Body of pancreas (tissue), 4 donors: ENCODE measurements around the gene NR1H2. TPM values are rescaled to one million over a fixed set of nuclear protein-coding genes. Genes with fewer than 3 reads are reported as not detected.
"Not testable (repeated sequence)": the region's sequence is repeated elsewhere in the genome, so short reads cannot be mapped to it uniquely, and the experiment has no call there.

ENCODE experiments used
- ATAC-seq: fragments of 150-250 bp; one replicate; pipeline ENCODE4 v1.9.1; 2016
- DNase-seq, 4 donors: peaks; one replicate each; pipeline ENCODE4 v3.0.0-alpha.2; 2019
- H3K27ac ChIP-seq, 4 donors: fragments of 200-600 bp; sonication (generic); 1 replicate in 3 of 4; 2 replicates in 1 of 4; pipeline versions ENCODE4 v1.5.1 to v1.6.1; 2016 to 2019; ENCODE audit warnings: mild to moderate bottlenecking in 1 of 4, mixed read lengths in 1 of 4, moderate library complexity in 1 of 4
- H3K27me3 ChIP-seq, 2 donors: fragments of 200-600 bp; sonication (generic); one replicate each; pipeline ENCODE4 v1.6.0; 2016; ENCODE audit warnings: mild to moderate bottlenecking in 1 of 2
- H3K36me3 ChIP-seq, 2 donors: fragments of 200-600 bp; sonication (generic); replicated peaks in 1 of 2; 2 replicates each; pipeline ENCODE4 v1.5.1; 2016; ENCODE audit warnings: low read depth in 2 of 2; ENCODE audit not compliant: insufficient read depth in 1 of 2
- H3K4me1 ChIP-seq: fragments of 200-600 bp; sonication (generic); one replicate; pipeline ENCODE4 v1.6.0; 2016
- H3K4me3 ChIP-seq, 2 donors: fragments of 200-600 bp; sonication (generic); 1 replicate in 1 of 2; 2 replicates in 1 of 2; pipeline ENCODE4 v1.5.1; 2016 to 2019
- H3K9me3 ChIP-seq, 3 donors: fragments of 200-600 bp; sonication (generic); 1 replicate in 2 of 3; 2 replicates in 1 of 3; pipeline ENCODE4 v1.5.1; 2016
- CTCF ChIP-seq, 7 experiments: fragments of 450-650 bp in 4 of 7; fragments of 200-600 bp in 3 of 7; sonication (generic) in 3 of 7; IDR thresholded peaks; one replicate each; pipeline ENCODE4 v1.5.1; 2016 to 2019; ENCODE audit warnings: antibody characterized with exemption in 7 of 7
- POLR2A ChIP-seq, 3 donors: fragments of 450-650 bp; IDR thresholded peaks; one replicate each; pipeline ENCODE4 v1.6.1; 2016; ENCODE audit warnings: antibody characterized with exemption in 3 of 3, mild to moderate bottlenecking in 2 of 3
- WGBS, 2 donors: methylation state at CpG; one replicate each; pipeline ENCODE4 v1.1.5; 2017; 5-methylcytosine and 5-hydroxymethylcytosine counted together
- intact Hi-C: fragments of 100-400 bp; cut with DNase I; formaldehyde crosslinking; loops from one replicate; pipeline ENCODE4 v1.15.1; 2023
- total RNA-seq, 2 donors: library from RNA; depleted of rRNA; stranded (reverse); fragments of >200 nt; gene quantifications; one replicate each; pipeline ENCODE4 v1.1.0, GENCODE V29; 2016

NR1H2 gene
- total RNA-seq, 2 donors from 2014 or later, result 43.2 to 50.1 TPM

GRCh38 chr19:50328873-50329145 lies 47.4 kb upstream of the NR1H2 start:
- no peaks in the 10 kb centered on the region for H3K36me3 ChIP-seq
- WGBS, 2 donors, result 0% methylated on average over 5 of the region's 40 CpGs; no CpG with 5 or more reads in 1 of the 2 donors

GRCh38 chr19:50329146-50329925 lies 46.9 kb upstream of the NR1H2 start, which contains the start of gene KCNC3:
Gene KCNC3 (minus strand): TSS chr19:50329377. CDS start chr19:50329082, 295 bp downstream.
- no peaks in the 10 kb centered on the region for H3K9me3 ChIP-seq
- DNase-seq (peak; percentile 100), ATAC-seq (peak; percentile 84)
- peak within 1 kb of the TSS; percentile 50 to 78 (median 74) for H3K27ac ChIP-seq
- peaks cover 79% of the 10 kb centered on the region for H3K4me1 ChIP-seq
- no peak within 1 kb of the TSS for H3K4me3 ChIP-seq
- intact Hi-C loops, result no loop called here
- no peaks in the 10 kb centered on the region for H3K36me3 ChIP-seq
- H3K27me3 ChIP-seq, result no peaks in the 10 kb centered on the region
- WGBS, 2 donors, result 2 to 4% methylated on average over 37 to 43 of the region's 43 CpGs
- TF ChIP-seq POLR2A (IDR thresholded peaks at IDR 0.05) (peak; percentile 40 to 77 (median 65)), CTCF (IDR thresholded peaks at IDR 0.05) (peak in 1 of 7 experiments; percentile 13)

More at GRCh38 chr19:50328873-50329145, 47.4 kb upstream of the NR1H2 start:
- TF ChIP-seq CTCF (IDR thresholded peaks at IDR 0.05) (peak in 2 of 7 experiments; percentile 28 to 42), POLR2A (IDR thresholded peaks at IDR 0.05) (no peak)
- intact Hi-C loops, result no loop called here
- Histone ChIP-seq H3K4me3 (no peak overlapping the region), H3K4me1 (peaks cover 74% of the 10 kb centered on the region), H3K9me3 (no peaks in the 10 kb centered on the region), H3K27me3 (no peaks in the 10 kb centered on the region), H3K27ac (no peak overlapping the region)
- ATAC-seq (no peak), DNase-seq (no peak)

GRCh38 chr19:50329926-50330294 lies 46.3 kb upstream of the NR1H2 start:
- H3K9me3 ChIP-seq, H3K36me3 ChIP-seq, H3K4me3 ChIP-seq, DNase-seq, intact Hi-C loops, H3K27me3 ChIP-seq, ATAC-seq: not testable (repeated sequence)
- Histone ChIP-seq H3K4me1 (peaks cover 85% of the 10 kb centered on the region), H3K27ac (peak overlapping the region; percentile 50 to 78 (median 74))
- WGBS, 2 donors, result 28 to 34% methylated on average over 17 to 18 of the region's 18 CpGs

GRCh38 chr19:50330365-50331078 lies 45.7 kb upstream of the NR1H2 start:
- peaks cover 87% of the 10 kb centered on the region for H3K4me1 ChIP-seq
- DNase-seq (peak; percentile 82 to 91 (median 88)), ATAC-seq (peak; percentile 25)
- WGBS, 2 donors, result 8 to 9% methylated on average over 38 to 48 of the region's 48 CpGs
- intact Hi-C loops, result no loop called here
- TF ChIP-seq POLR2A (IDR thresholded peaks at IDR 0.05) (peak in 1 of 3 donors; percentile 51), CTCF (IDR thresholded peaks at IDR 0.05) (peak in 1 of 7 experiments; percentile 8)
- H3K27ac ChIP-seq, result peak overlapping the region in 3 of 4 donors; percentile 72 to 83 (median 78)
- no peak overlapping the region for H3K4me3 ChIP-seq
- no peaks in the 10 kb centered on the region for H3K27me3 ChIP-seq
- H3K9me3 ChIP-seq, result no peaks in the 10 kb centered on the region
- no peaks in the 10 kb centered on the region for H3K36me3 ChIP-seq

GRCh38 chr19:50331221-50331993 lies 44.9 kb upstream of the NR1H2 start:
- Histone ChIP-seq H3K4me3 (no peak overlapping the region), H3K4me1 (peaks cover 81% of the 10 kb centered on the region), H3K27ac (peak overlapping the region; percentile 65 to 84 (median 80)), H3K27me3 (no peaks in the 10 kb centered on the region), H3K9me3 (no peaks in the 10 kb centered on the region), H3K36me3 (no peaks in the 10 kb centered on the region)
- no peak for TF ChIP-seq CTCF (IDR thresholded peaks at IDR 0.05)
- no peak for TF ChIP-seq POLR2A (IDR thresholded peaks at IDR 0.05)
- intact Hi-C loops, result no loop called here
- ATAC-seq (no peak), DNase-seq (no peak)
- 16 to 25% methylated on average over 10 of the region's 10 CpGs for WGBS, 2 donors
